Measurements from ENCODE around the gene GRB2.

GRB2 gene

GRCh38 chr17:75270218-75270965, 135.1 kb downstream of the GRB2 start:
- peak overlapping the region; percentile 88 for H3K4me3 ChIP-seq (ENCODE audit: low read depth, low read length)
- TF ChIP-seq CTCF (IDR thresholded peaks at IDR 0.05; ENCODE audit: borderline replicate concordance, insufficient read depth, low read depth, low read length) = peak; percentile 58

GRCh38 chr17:75269844-75270217, 135.6 kb downstream of the GRB2 start:
- peak overlapping the region; percentile 88 for H3K4me3 ChIP-seq (ENCODE audit: low read depth, low read length)
- no peak for TF ChIP-seq CTCF (IDR thresholded peaks at IDR 0.05; ENCODE audit: borderline replicate concordance, insufficient read depth, low read depth, low read length)
